Body of pancreas (tissue), 4 donors: ENCODE results near the gene PRKCSH.

Experiments
- POLR2A ChIP-seq, 3 donors: fragments of 450-650 bp; IDR thresholded peaks; one replicate each; pipeline ENCODE4 v1.6.1; 2016; ENCODE audit warnings: antibody characterized with exemption in 3 of 3, mild to moderate bottlenecking in 2 of 3
- TF ChIP-seq, protein P1 (sequence below), 7 experiments: fragments of 450-650 bp in 4 of 7; fragments of 200-600 bp in 3 of 7; sonication (generic) in 3 of 7; IDR thresholded peaks; one replicate each; pipeline ENCODE4 v1.5.1; 2016 to 2019; ENCODE audit warnings: antibody characterized with exemption in 7 of 7

DNA sequence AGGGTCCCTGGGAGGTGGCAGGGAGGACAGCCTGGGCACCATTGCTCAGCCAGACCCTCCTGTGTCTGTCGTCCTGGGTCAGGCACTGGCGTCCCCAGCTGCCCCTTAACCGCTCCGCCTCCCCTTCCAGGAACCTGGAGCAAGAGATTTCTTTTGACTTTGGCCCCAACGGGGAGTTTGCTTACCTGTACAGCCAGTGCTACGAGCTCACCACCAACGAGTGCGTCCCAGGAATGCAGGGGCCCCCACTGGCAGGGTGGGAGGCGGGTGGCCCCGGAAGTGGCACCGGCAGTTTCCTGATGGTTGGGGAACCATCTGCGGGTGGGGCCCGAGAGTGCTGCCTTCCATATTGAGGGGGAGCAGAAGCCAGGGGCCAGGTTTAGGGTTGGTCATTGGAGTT is 13.0 kb downstream of the PRKCSH start:
- TF ChIP-seq POLR2A (IDR thresholded peaks at IDR 0.05), result no peak
- TF ChIP-seq, protein P1, sequence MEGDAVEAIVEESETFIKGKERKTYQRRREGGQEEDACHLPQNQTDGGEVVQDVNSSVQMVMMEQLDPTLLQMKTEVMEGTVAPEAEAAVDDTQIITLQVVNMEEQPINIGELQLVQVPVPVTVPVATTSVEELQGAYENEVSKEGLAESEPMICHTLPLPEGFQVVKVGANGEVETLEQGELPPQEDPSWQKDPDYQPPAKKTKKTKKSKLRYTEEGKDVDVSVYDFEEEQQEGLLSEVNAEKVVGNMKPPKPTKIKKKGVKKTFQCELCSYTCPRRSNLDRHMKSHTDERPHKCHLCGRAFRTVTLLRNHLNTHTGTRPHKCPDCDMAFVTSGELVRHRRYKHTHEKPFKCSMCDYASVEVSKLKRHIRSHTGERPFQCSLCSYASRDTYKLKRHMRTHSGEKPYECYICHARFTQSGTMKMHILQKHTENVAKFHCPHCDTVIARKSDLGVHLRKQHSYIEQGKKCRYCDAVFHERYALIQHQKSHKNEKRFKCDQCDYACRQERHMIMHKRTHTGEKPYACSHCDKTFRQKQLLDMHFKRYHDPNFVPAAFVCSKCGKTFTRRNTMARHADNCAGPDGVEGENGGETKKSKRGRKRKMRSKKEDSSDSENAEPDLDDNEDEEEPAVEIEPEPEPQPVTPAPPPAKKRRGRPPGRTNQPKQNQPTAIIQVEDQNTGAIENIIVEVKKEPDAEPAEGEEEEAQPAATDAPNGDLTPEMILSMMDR (IDR thresholded peaks at IDR 0.05), result no peak
